ENCODE data around the gene MIDN. TPM values are rescaled to one million over a fixed set of nuclear protein-coding genes. Genes with fewer than 3 reads are reported as not detected.
"Not testable (repeated sequence)": the region's sequence is repeated elsewhere in the genome, so short reads cannot be mapped to it uniquely, and the experiment has no call there.

The MIDN gene
- total RNA-seq, 1 donor from 2014 or later, result 60.5 TPM

- no peak for TF ChIP-seq CTCF (IDR thresholded peaks at IDR 0.05; ENCODE audit: borderline replicate concordance)
- H3K4me3 ChIP-seq, result no peak overlapping the region
Observed at GRCh38 chr19:1304197-1304924, 56.0 kb downstream of the MIDN start.

DNA sequence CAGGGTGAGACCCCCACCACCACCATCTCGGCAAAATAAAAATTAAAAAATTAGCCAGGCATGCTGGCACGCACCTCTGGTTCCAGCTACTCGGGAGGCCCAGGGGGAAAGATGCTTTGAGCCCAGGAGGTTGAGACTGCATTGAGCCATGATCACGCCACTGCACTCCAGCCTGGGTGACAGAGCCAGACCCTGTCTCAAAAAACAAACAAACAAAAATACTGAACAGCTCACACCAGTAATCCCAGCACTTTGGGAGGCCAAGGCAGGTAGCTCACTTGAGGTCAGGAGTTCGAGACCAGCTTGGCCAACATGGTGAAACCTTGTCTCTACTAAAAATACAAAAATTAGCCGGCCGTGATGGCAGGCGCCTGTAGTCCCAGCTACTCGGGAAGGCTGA, 57.0 kb downstream of the MIDN start:
- peaks cover 18% of the 10 kb centered on the region for H3K27me3 ChIP-seq (ENCODE audit: low read depth)
- H3K4me1 ChIP-seq; H3K9me3 ChIP-seq (replicated peaks); H3K36me3 ChIP-seq; H3K27ac ChIP-seq (replicated peaks); H3K4me3 ChIP-seq; intact Hi-C loops (cut with micrococcal nuclease); DNase-seq: not testable (repeated sequence)

More at GRCh38 chr19:1304197-1304924, 56.0 kb downstream of the MIDN start:
- H3K27ac ChIP-seq (replicated peaks), result no peak overlapping the region
- H3K36me3 ChIP-seq, result no peaks in the 10 kb centered on the region
- peaks cover 14% of the 10 kb centered on the region for H3K27me3 ChIP-seq (ENCODE audit: low read depth)
- DNase-seq, result no peak
- H3K4me1 ChIP-seq, result no peaks in the 10 kb centered on the region
- intact Hi-C loops (cut with micrococcal nuclease), result no loop called here
- H3K9me3 ChIP-seq (replicated peaks), result no peaks in the 10 kb centered on the region

DNA sequence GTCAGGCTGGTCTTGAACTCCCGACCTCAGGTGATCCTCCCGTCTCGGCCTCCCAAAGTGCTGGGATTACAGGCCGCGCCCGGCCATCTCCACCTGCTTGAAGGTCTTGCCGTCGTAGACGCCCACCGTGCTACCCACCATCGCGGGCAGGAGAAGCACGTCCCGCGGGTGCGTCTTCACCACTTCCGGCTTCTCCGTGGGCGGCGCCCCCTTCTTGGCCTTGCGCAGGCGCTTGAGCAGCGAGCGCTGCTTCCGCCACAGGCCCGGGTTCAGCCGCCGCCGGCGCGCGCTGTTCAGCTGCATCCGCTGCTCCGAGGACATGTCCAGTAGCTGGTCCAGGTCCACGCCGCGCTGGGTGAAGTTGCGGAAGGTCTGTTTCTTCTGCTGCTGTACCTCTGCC, 58.9 kb downstream of the MIDN start:
- Histone ChIP-seq H3K4me3 (no peak overlapping the region), H3K27ac (replicated peaks) (no peak overlapping the region), H3K27me3 (ENCODE audit: low read depth) (peaks cover 34% of the 10 kb centered on the region), H3K4me1 (no peaks in the 10 kb centered on the region), H3K36me3 (no peaks in the 10 kb centered on the region), H3K9me3 (replicated peaks) (no peaks in the 10 kb centered on the region)
- no peak for DNase-seq
- intact Hi-C loops (cut with micrococcal nuclease), result no loop called here
- TF ChIP-seq CTCF (IDR thresholded peaks at IDR 0.05; ENCODE audit: borderline replicate concordance), result no peak

DNA sequence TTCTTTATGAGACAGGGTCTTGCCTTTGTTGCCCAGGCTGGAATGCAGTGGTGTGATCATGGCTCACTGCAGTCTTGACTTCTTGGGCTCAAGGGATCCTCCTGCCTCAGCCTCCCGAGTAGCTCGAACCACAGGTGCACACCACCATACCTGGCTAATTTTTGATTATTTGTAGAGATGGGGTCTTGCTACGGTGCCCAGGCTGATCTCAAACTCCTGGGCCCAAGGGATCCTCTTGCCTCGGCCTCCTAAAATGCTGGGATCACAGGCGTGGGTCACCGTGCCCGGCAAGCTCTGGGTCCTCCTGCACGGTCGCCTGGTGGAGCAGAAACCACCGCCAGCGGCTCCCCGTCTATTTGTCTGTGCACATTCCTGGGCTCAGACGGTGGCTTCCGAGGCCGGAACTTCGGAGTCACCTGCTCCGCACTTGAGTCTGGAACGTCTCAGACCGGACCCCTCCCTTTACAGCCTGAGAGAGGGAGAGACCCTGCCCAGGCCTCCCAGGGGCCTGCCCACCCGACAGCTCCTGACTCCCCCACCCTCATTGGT, 59.4 kb downstream of the MIDN start:
- no peak for DNase-seq
- peaks cover 38% of the 10 kb centered on the region for H3K27me3 ChIP-seq (ENCODE audit: low read depth)
- intact Hi-C loops (cut with micrococcal nuclease), result no loop called here
- H3K27ac ChIP-seq (replicated peaks), result no peak overlapping the region
- no peak overlapping the region for H3K4me3 ChIP-seq
- no peak for TF ChIP-seq CTCF (IDR thresholded peaks at IDR 0.05; ENCODE audit: borderline replicate concordance)
- H3K9me3 ChIP-seq (replicated peaks), result no peaks in the 10 kb centered on the region
- H3K36me3 ChIP-seq, result no peaks in the 10 kb centered on the region
- H3K4me1 ChIP-seq, result no peaks in the 10 kb centered on the region

GRCh38 chr19:1308718-1309117, 60.3 kb downstream of the MIDN start:
- H3K36me3 ChIP-seq, result no peaks in the 10 kb centered on the region
- peaks cover 47% of the 10 kb centered on the region for H3K27me3 ChIP-seq (ENCODE audit: low read depth)
- H3K4me3 ChIP-seq, result no peak overlapping the region
- no peaks in the 10 kb centered on the region for H3K9me3 ChIP-seq (replicated peaks)
- no peak overlapping the region for H3K27ac ChIP-seq (replicated peaks)
- no peaks in the 10 kb centered on the region for H3K4me1 ChIP-seq
- DNase-seq, result no peak
- no peak for TF ChIP-seq CTCF (IDR thresholded peaks at IDR 0.05; ENCODE audit: borderline replicate concordance)
- intact Hi-C loops (cut with micrococcal nuclease), result no loop called here

Other genes starting within 250 kb of the MIDN start
- gene GRIN3B, start 248.2 kb upstream of the MIDN start, total RNA-seq, result not detected
- gene TMEM259, start 227.5 kb upstream of the MIDN start, total RNA-seq, result 119 TPM
- gene RNU6-2, start 227.1 kb upstream of the MIDN start, total RNA-seq, result not detected
- gene CNN2, start 222.0 kb upstream of the MIDN start, total RNA-seq, result 45.6 TPM
- 9.3 TPM for gene ABCA7, start 208.5 kb upstream of the MIDN start, total RNA-seq
- 4.8 TPM for gene ARHGAP45, start 181.4 kb upstream of the MIDN start, total RNA-seq
- 140 TPM for gene POLR2E, start 153.2 kb upstream of the MIDN start, total RNA-seq
- gene GPX4, start 144.6 kb upstream of the MIDN start, total RNA-seq, result 327 TPM
- 16.9 TPM for gene SBNO2, start 74.3 kb upstream of the MIDN start, total RNA-seq
- 50.1 TPM for gene STK11, start 42.8 kb upstream of the MIDN start, total RNA-seq
- gene CBARP, start 10.6 kb upstream of the MIDN start, total RNA-seq, result 0.96 TPM
- 501 TPM for gene ATP5F1D, start 6.8 kb upstream of the MIDN start, total RNA-seq
- gene CIRBP, start 20.7 kb downstream of the MIDN start, total RNA-seq, result 229 TPM
- gene FAM174C, start 26.9 kb downstream of the MIDN start, total RNA-seq, result 12.4 TPM
- not detected for gene EFNA2, start 37.3 kb downstream of the MIDN start, total RNA-seq
- 380 TPM for gene NDUFS7, start 135.3 kb downstream of the MIDN start, total RNA-seq
- 77.0 TPM for gene GAMT, start 153.0 kb downstream of the MIDN start, total RNA-seq
- gene DAZAP1, start 159.0 kb downstream of the MIDN start, total RNA-seq, result 81.8 TPM
- 588 TPM for gene RPS15, start 189.8 kb downstream of the MIDN start, total RNA-seq
- 0.22 TPM for gene APC2, start 201.5 kb downstream of the MIDN start, total RNA-seq
- gene C19orf25, start 230.6 kb downstream of the MIDN start, total RNA-seq, result 16.1 TPM
- gene PCSK4, start 241.8 kb downstream of the MIDN start, total RNA-seq, result 1.3 TPM
- gene REEP6, start 242.6 kb downstream of the MIDN start, total RNA-seq, result 1.9 TPM